Activated CD8-positive, alpha-beta memory T cell treated with anti-CD3 and anti-CD28 coated beads for 48 hours (primary cell): ENCODE results near the gene OR52H1.
"Not testable (repeated sequence)": the region's sequence is repeated elsewhere in the genome, so short reads cannot be mapped to it uniquely, and the experiment has no call there.

Experiments used
- DNase-seq, 3 experiments: peaks; one replicate each; pipeline ENCODE4 v3.0.0-alpha.2; 2020; ENCODE audit warnings: low read depth in 2 of 3, low spot score in 2 of 3

Gene OR52H1

DNA sequence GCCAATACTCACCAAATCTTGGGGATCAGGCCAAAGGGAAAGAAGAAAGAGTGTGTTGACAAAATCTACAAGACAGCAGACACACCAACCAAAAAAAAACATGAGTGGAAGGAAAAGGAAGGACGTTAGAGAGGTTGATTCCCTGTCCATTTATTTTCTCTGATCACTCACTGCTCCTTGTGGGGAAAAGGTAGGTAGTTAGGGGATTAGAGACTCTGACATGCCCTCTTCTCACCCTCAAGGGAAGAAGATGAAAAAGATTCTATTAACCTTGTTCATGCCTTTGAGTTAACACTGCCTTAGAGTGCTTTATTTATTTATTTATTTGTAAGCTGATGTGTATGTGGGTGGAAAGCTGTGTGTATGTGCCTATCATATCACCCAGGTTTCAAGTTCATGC, at the start of gene OR52H1:
TSS of gene OR52H1 (minus strand) at position 101 of the 400 bp plus-strand sequence. CDS start 3,035 bp downstream, outside the sequence.
- DNase-seq, result no peak

DNA sequence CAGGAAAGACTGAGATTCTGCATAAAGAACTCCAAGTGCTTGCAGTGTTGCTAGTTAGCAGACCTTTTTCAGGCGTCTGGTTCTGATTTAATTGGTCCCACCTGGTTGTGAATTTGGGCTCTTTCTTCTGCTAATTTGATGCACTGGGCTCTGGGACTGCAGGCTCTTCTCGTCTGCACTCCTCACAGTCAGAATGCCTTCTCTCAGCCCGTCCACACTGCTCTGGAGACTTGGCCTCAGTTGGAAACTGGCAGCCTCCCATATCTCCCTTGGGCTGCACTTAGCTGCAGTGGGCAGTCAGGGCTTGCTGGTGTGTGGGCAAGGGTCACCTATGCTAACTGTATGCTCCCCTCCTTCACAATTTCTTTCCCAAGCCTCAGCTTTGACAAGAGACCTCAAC, 49.6 kb upstream of the OR52H1 start:
- no peak for DNase-seq

DNA sequence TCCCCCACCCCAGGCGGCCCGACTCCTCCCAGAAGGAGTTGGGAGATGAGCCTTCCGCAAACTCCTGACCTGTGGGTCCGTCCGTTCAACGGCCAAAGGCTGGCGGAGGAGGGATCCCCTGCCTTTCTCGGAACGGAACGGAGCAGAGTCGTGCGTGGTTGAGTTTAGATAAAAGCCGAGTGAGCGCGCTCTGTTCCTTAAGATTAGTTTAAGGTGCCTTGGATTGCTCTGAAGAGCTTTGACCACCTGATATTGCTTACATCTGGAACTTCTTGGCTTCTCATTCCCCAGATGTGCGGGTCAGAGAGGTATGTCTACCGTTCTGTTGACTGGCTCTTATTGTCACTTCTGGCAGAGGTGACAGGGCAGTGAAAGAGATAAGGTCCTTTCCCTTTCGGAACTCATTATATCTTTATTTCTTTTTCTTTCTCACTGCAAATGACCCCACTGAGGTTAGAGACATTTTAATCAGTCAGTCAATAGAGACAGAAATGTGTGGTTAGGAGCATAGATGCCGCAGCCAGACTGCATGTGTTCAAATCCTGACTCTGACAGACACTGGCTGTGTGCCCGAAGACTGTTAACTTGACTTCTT, 48.4 kb upstream of the OR52H1 start, which contains the start of gene TRIM6:
TSS of gene TRIM6 (plus strand) at position 31 of the 595 bp plus-strand sequence. CDS start at position 292, 261 bp downstream.
- no peak for DNase-seq

DNA sequence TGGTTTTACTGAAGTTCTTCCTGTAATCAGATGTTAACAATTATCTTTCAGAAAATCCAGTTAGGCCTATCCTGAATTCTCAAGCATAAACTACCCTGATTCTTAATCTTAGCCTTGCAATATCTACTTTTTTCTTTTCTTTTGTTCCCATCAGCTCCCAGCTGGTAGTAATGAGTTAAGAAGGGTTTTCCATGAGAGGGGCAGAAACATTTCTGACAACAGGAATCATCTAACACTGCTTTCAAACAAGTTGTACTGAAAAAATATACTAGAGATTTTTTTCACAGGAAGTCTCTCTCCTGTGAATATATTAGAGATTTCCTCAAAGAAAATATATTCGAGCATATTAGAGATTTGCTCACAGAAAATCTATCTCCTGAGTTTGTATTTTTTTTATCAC, 44.8 kb upstream of the OR52H1 start:
- DNase-seq, result no peak

DNA sequence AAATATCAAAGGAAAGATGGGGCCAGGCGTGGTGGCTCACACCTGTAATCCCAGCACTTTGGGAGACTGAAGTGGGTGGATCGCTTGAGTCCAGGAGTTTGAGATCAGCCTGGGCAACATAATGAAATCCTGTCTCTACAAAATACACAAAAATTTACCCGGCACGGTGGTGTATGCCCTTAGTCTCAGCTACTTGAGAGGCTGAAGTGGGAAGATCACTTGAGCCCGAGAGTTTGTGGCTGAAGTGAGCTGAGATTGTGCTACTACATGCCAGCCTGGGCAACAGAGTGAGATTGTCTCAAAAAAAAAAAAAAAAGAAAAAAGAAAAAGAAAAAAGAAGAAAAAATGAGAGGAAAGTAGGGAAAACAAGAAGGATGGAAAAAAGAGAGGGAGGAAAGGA, 44.3 kb upstream of the OR52H1 start:
- DNase-seq, result no peak

DNA sequence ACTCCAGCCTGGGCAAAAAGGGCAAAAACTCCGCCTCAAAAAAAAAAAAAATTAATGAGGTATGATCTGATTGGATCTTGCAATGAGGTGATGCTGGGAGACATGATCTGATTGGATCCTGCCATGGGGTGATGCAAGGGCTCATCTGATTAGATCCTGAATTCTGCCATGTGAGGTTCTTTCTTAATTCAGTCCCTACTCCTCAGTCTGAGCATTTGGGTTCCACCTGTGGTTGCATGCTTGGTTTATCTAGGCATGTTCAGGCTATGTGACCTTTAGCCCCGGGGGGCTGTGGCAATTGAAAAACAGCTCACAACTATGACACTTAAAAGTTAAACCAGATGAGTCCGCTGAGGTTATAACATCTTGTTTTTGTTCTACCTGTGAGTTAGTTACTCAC, 43.3 kb upstream of the OR52H1 start:
- DNase-seq, result no peak

DNA sequence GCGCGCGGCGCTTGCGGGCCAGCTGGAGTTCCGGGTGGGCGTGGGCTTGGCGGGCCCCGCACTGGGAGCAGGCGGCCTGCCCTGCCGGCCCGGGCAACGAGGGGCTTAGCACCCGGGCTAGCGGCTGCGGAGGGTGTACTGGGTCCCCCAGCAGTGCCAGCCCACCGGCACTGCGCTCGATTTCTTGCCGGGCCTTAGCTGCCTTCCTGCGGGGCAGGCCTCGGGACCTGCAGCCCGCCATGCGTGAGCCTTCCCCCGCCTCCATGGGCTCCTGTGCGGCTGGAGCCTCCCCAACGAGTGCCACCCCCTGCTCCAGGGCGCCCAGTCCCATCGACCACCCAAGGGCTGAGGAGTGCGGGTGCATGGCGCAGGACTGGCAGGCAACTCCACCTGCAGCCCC, 41.6 kb upstream of the OR52H1 start:
- DNase-seq, result not testable (repeated sequence)

DNA sequence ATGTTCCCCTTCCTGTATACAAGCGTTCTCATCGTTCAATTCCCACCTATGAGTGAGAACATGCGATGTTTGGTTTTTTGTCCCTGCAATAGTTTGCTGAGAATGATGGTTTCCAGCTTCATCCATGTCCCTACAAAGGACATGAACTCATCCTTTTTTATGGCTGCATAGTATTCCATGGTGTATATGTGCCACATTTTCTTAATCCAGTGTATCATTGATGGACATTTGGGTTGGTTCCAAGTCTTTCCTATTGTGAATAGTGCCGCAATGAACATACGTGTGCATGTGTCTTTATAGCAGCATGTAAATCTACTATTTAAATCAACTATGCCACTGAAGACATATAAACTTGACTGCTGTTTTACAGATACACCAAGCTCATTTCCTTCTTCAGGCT, 36.1 kb upstream of the OR52H1 start:
- DNase-seq, result not testable (repeated sequence)

DNA sequence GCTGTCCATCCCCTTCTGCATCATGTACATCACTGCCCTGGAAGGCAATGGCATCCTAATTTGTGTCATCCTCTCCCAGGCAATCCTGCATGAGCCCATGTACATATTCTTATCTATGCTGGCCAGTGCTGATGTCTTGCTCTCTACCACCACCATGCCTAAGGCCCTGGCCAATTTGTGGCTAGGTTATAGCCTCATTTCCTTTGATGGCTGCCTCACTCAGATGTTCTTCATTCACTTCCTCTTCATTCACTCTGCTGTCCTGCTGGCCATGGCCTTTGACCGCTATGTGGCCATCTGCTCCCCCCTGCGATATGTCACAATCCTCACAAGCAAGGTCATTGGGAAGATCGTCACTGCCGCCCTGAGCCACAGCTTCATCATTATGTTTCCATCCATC, 32.7 kb upstream of the OR52H1 start:
- no peak for DNase-seq

DNA sequence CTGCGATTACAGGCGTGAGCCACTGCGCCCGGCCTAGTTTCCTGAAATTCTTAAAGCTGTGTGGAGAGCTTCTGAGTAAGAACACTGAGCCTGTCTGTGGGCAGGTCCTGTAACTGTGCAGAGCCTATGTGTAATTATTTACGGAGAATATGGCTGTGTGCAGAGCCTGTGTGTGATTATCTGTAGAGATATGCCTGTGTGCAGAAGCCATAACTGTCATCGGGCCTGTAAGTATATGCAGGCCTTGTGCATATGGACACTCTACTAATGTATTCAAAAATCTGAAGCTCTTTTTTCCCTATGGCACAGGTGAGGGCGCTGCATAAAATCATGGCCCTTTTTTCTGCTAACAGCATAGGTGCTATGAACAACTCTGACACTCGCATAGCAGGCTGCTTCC, 32.2 kb upstream of the OR52H1 start, which contains the start of gene OR52B6:
TSS of gene OR52B6 (plus strand) at position 301 of the 400 bp plus-strand sequence. CDS start at position 301, 0 bp downstream.
- DNase-seq, result no peak

DNA sequence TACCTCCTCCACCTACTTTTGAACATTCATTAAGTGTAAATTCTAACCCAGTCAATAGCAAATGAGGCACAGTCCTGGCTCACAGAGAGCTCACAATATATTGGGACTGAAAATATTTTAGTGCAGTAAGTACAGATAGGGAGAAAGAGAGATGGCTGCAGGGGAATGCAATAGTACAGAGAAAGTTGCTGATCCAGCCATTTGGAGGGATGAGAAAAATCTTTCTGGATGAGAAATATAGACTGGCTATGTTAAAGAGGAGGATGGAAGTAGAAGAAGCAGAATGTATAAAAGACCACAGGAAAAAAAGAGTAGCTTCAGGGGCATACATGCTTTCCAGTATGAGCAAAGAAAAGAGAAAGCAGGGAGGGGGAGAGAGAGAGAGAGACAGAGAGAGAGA, 28.8 kb upstream of the OR52H1 start:
- DNase-seq, result no peak

DNA sequence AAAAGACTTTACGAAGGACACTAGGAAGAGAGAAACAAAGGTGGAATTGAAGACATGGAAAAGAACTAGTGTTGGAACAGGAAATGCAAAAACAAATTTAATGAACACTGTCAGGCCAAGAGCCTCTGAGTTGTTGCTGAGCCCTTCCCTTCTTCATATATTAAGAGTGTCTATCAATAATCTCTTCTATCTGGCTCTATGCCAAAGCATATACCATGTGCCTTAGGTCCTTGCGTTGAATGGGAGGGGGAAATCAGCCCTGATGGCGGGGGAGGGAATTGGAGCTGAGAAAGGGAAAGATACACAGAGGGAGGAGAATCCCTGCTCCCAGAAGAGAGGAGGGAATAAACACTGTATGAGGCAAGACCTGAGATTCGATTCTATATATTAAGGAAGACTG, 26.8 kb upstream of the OR52H1 start:
- no peak for DNase-seq

DNA sequence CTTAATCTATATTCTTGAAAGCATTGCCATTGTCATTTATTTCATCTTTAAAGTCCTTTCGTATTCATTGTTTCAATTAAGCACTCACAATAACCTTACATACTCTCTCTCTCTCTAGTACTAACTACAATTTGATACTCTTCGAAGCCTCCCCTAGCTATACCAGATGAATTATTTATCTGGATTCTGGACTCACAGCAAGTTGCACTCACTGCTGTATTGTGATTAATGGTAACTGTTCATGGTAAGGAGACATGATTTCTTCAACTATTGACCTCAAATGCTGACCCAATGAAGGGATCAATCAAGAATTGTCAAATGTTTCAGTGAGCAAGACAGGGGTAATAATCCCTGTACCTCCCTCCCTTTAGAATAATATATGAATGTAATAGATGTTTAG, 26.3 kb upstream of the OR52H1 start:
- DNase-seq, result no peak

DNA sequence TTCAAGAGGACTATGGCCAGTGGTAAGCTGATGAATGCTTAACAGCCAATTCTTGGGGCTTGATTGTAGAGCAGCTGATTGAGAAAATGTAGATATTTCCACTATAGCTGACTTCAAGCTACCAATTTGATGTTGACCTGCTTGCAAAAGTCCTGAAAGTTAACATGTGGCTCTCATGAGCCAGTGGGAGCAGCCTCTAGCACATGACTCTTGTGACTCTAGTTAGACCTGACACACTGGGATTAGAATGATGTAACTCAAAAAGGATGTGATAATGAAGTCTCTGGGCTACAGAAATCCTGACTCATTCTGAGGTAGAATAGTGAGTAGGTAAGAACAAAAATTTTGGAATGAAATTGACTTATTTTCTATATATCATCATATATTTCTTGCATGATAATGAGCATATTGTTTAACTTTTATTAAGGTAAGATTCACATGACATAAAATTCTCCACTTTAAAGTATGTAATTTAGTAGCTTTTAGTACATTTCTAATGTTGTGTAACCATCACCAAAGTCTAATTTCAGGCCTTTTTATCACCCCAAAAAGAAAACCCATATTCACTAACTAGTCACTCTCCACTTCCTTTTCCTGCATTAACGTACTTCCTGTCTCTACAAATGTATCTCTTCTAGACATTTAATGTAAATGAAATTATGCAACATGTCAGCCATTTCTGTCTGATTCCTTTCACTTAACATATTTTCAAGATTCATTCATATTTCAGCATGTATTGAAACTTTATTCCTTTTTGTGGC, 16.1 kb upstream of the OR52H1 start:
- no peak for DNase-seq

DNA sequence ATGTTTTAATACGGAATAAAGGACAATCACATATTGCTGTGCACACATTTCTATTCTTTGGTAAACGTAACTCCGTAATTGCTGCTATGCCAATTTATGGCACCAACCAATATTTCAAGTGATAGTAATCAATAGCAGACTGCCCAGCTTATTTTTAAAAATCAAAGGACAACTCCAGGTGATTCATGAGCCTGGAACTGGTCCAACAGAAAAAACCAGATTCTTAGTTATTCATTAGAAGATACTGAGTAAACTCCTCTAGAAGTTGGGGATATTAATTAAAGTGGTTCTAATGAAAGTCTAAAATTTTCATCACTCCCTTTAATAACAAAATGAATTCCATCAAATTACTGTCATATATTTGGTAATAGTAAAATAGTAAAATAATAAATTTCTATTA, 9.4 kb upstream of the OR52H1 start:
- DNase-seq, result no peak

DNA sequence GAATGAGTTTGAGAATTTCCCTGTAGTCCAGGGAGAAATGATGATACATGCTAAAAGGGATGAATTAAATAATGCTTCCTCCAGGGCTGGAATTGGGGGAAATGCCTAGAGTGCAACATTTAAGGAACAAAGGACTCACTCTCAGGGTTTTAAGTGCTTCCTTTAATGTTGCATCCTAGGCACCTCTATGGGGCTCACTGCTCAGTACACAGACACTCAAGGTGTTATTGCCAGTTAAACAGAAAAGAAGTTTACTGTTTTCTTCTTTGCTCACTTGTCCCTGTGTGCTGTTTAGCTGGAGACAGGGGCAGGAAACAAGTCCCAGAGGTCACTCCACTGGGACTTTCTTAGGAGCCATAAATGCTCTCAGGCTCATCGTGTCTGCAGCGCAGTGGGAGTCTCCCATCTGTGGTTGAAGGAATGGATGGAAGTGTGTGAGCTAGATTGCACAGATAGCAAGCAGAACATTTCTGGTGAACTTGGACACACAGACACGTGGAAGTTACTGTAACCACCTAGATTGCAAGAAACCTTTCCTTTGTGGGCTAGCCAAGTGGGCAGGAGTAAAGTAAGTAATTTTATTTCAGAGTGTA, 8.4 kb upstream of the OR52H1 start:
- DNase-seq, result no peak

DNA sequence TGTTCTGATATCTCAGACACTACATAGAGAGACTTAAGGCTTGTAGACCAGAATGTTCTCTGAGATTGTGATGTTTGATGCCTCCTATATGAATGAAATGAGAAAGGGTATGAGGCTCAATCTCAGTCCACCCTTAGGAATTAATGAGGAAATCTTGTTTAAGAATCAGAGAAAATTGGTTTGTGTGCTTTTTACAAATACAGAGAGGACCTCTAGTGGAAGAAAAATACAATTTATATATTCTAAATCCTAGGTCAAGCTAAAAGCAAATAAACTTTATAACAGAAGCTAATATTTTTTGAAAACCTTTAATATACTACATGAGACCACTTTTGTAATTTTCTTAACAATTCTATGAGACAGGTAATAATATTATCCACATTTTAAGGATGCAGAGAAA, 5.0 kb upstream of the OR52H1 start:
- no peak for DNase-seq

DNA sequence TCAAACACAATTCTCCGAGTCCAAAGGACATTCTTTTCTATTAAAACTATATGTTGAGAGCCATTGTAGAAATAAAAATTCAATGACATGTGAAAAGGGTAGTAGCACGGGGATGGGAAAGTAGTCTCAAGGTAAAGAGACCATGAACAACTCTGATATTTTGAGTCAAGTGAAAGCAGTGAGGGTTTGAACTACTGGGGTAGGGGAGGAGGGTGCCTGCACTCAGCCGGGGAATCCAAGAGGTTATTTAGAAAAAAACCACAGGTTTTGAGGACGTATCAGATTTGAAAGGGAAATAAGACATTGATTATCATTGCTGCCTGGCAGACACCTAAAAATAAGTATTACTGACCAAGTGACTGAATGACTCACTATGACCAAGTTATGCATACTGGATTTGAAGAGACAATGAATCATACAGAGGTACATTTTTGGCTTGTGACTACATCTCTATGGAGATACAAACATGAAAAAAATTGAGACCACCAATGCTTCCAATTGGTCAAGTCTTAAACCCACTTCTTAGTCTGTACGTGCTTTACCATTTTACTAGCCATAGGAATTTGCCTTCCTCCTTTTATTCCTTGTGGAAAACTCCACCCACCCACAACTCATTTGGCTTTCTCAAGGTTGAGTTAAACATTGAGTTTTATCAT, 2.2 kb upstream of the OR52H1 start:
- no peak for DNase-seq

DNA sequence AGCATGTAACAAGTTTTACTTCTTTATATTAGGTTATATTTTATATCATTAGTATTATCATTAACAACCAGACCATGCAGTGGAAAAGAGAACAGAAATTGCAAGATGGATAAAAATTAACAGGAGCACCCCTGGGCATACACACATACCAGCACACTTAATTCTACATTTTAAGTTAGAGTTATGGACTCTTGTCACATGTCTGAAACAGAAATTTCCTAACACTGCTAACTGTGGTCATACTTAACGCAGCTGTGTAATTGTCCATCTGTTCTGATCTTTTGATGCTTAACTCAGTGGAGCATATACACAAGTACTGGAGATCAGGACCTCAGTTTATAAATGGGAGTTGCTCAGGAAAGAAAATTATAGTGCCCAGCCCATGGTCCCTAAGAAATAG, 358 bp downstream of the OR52H1 start:
- no peak for DNase-seq

DNA sequence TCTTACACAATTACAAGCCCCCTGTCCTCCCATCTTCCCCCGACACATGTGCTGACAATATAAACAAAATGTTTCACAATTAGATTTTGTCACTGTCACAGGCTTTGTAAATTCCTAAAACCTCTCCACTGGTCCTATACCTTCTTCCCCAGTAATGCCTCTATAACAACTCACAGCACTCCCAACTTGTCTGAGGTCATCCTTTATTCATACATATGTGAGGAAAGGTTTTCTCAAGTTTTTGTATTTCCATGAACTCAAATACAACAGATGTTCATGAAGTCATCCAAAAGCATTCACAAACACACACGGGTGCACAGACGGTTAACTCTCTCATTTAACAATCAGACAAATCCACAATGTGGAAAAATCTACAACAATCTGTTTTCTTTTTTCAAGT, 1.9 kb downstream of the OR52H1 start:
- DNase-seq, result no peak

DNA sequence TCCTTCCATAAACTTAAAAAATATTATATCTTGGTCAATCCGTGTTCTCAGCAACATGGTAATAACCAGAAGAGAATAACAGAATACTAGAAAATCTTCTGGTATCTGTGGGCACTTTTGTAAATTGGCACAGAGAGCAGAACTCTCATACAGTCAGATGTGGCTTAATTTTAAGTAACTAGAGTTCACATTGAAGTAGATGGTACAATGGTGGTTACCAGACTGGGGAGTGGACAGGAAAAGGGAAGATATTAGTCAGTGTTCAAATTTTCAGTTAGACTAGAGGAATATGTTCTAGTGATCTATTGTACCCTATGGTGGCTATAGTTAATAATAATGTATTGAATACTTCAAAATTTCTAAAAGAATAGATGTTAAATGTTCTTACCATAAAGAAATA, 6.9 kb downstream of the OR52H1 start:
- DNase-seq, result no peak

DNA sequence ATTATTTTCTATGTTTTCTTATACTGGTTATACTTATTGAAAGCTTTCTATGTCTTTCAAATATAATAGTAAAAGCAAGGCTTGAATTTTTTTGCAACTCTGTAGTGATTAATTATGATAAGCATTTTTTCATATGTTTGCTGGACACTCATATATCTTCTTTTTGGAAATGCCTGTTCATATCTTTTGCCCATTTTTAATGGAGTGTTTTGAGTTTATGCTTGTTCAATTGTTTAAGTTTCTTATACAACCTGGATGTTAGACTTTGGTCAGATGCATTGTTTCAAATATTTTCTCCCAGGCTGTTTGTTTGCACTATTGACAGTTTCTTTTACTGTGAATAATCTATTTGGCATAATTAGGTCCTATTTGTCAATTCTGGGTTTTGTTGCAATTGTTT, 11.9 kb downstream of the OR52H1 start:
- DNase-seq, result no peak
